IMR-90 (cell line): ENCODE results near the gene LETM1. TPM values are rescaled to one million over a fixed set of nuclear protein-coding genes. Genes with fewer than 3 reads are reported as not detected.

Source experiments
- ATAC-seq: fragments of 200-7000 bp; cut with Tn5 transposase; 2 replicates; pipeline ENCODE4 v1.9.1; 2020; ENCODE audit warnings: low read depth, mild to moderate bottlenecking, moderate library complexity
- BruUV-seq: library from RNA; stranded (reverse); fragments of 400-500 nt; replicated peaks from 2 replicates; lab custom pipeline; 2021; lab: Mats Ljungman, UMichigan
- CTCF ChIA-PET: fragments of 300-600 bp; formaldehyde crosslinking; extraction: SDS; loops from one replicate; lab custom pipeline; 2021; ENCODE audit warnings: antibody characterized with exemption; lab: Yijun Ruan, JAX
- POLR2A ChIA-PET: fragments of 300-600 bp; sonication (Branson Sonifier 250); formaldehyde crosslinking; loops from one replicate; lab custom pipeline; 2022; ENCODE audit warnings: antibody characterized with exemption; ENCODE audit not compliant: unreplicated experiment; lab: Charles Lee
- DNase-seq: peaks from one replicate; pipeline ENCODE4 v3.0.0; 2013
- H2AFZ ChIP-seq: replicated peaks from 2 replicates; pipeline ENCODE3; 2013; ENCODE audit warnings: low read length, mild to moderate bottlenecking; ENCODE audit not compliant: poor library complexity
- H2AK5ac ChIP-seq: 2 replicates; pipeline ENCODE4 v1.6.1; 2013; ENCODE audit warnings: low read depth, low read length, inconsistent platforms
- H2AK9ac ChIP-seq: replicated peaks from 2 replicates; pipeline ENCODE3; 2013; ENCODE audit warnings: mild to moderate bottlenecking, low read depth, low read length, moderate library complexity; ENCODE audit not compliant: poor library complexity
- H2BK120ac ChIP-seq: 2 replicates; pipeline ENCODE4 v1.6.1; 2013; ENCODE audit warnings: low read depth, low read length, inconsistent platforms
- H2BK15ac ChIP-seq: 3 replicates; pipeline ENCODE4 v1.6.1; 2013; ENCODE audit warnings: low read depth, low read length, inconsistent platforms
- H2BK20ac ChIP-seq: 2 replicates; pipeline ENCODE4 v1.6.1; 2013; ENCODE audit warnings: low read depth, mild to moderate bottlenecking, inconsistent platforms, low read length, moderate library complexity
- H2BK5ac ChIP-seq: 2 replicates; pipeline ENCODE4 v1.6.1; 2013; ENCODE audit warnings: mild to moderate bottlenecking, low read depth, low read length, inconsistent platforms; ENCODE audit not compliant: poor library complexity, severe bottlenecking
- H3K14ac ChIP-seq: replicated peaks from 2 replicates; pipeline ENCODE4 v1.6.1; 2013; ENCODE audit warnings: low read depth, low read length, inconsistent platforms
- H3K18ac ChIP-seq: 2 replicates; pipeline ENCODE4 v1.6.1; 2013; ENCODE audit warnings: low read depth, low read length, control low read depth
- H3K23ac ChIP-seq: 2 replicates; pipeline ENCODE4 v1.6.1; 2013; ENCODE audit warnings: low read depth, low read length, inconsistent platforms
- H3K27ac ChIP-seq: 2 replicates; pipeline ENCODE4 v1.5.1; 2013; ENCODE audit warnings: mild to moderate bottlenecking, control low read depth, low read length; ENCODE audit not compliant: insufficient read depth
- H3K27me3 ChIP-seq: 2 replicates; pipeline ENCODE4 v1.6.1; 2013; ENCODE audit warnings: low read length; ENCODE audit not compliant: control insufficient read depth, insufficient read depth
- H3K36me3 ChIP-seq: 2 replicates; pipeline ENCODE4 v1.6.1; 2013; ENCODE audit warnings: low read length, mixed read lengths; ENCODE audit not compliant: control insufficient read depth, insufficient read depth
- H3K4ac ChIP-seq: 2 replicates; pipeline ENCODE4 v1.6.1; 2013; ENCODE audit warnings: low read depth, low read length, inconsistent platforms
- H3K4me1 ChIP-seq: 2 replicates; pipeline ENCODE4 v1.6.1; 2013; ENCODE audit warnings: low read length, mixed read lengths; ENCODE audit not compliant: control insufficient read depth, insufficient read depth
- H3K4me2 ChIP-seq: 2 replicates; pipeline ENCODE4 v1.6.1; 2013; ENCODE audit warnings: low read depth, mild to moderate bottlenecking, control low read depth, low read length, moderate library complexity
- H3K4me3 ChIP-seq: 2 replicates; pipeline ENCODE4 v1.5.1; 2013; ENCODE audit warnings: low read depth, mild to moderate bottlenecking, control low read depth, low read length, moderate library complexity; ENCODE audit not compliant: insufficient read depth
- H3K56ac ChIP-seq: 2 replicates; pipeline ENCODE4 v1.6.1; 2013; ENCODE audit warnings: low read length, inconsistent platforms; ENCODE audit not compliant: insufficient read depth; ENCODE audit errors: extremely low read depth
- H3K79me1 ChIP-seq, 2 experiments: 2 replicates each; pipeline ENCODE4 v1.6.1; 2013; ENCODE audit warnings: low read length in 2 of 2, inconsistent platforms in 1 of 2, low read depth in 1 of 2
- H3K9ac ChIP-seq: 2 replicates; pipeline ENCODE4 v1.6.1; 2013; ENCODE audit warnings: low read depth, low read length, control low read depth
- H3K9me1 ChIP-seq: 2 replicates; pipeline ENCODE4 v1.6.1; 2013; ENCODE audit warnings: low read length, inconsistent platforms; ENCODE audit not compliant: insufficient read depth
- H3K9me3 ChIP-seq: 2 replicates; pipeline ENCODE4 v1.6.1; 2013; ENCODE audit warnings: low read length; ENCODE audit not compliant: control insufficient read depth, insufficient read depth
- H4K20me1 ChIP-seq: 2 replicates; pipeline ENCODE4 v1.6.1; 2013; ENCODE audit warnings: low read length, inconsistent platforms; ENCODE audit not compliant: insufficient read depth
- H4K5ac ChIP-seq: 2 replicates; pipeline ENCODE4 v1.6.1; 2013; ENCODE audit warnings: mild to moderate bottlenecking, low read depth, low read length, control low read depth
- H4K8ac ChIP-seq, 2 experiments: 2 replicates each; pipeline ENCODE4 v1.6.1; 2013; ENCODE audit warnings: low read depth in 2 of 2, low read length in 2 of 2, control low read depth in 1 of 2, inconsistent platforms in 1 of 2
- H4K91ac ChIP-seq: 2 replicates; pipeline ENCODE4 v1.6.1; 2013; ENCODE audit warnings: low read depth, low read length, inconsistent platforms; ENCODE audit not compliant: insufficient read depth
- BHLHE40 ChIP-seq: fragments of 150-350 bp; IDR thresholded peaks from 2 replicates; pipeline ENCODE4 v1.6.1; 2016; ENCODE audit warnings: mild to moderate bottlenecking, low read depth, low read length
- CEBPB ChIP-seq: IDR thresholded peaks from 2 replicates; pipeline ENCODE4 v1.6.1; 2012; ENCODE audit warnings: low read depth, low read length, improper control_type of control experiment
- CHD1 ChIP-seq: IDR thresholded peaks from 2 replicates; pipeline ENCODE4 v1.6.1; 2012; ENCODE audit warnings: low read depth, low read length, improper control_type of control experiment
- CTCF ChIP-seq: conservative IDR thresholded peaks from 2 replicates; pipeline ENCODE4 v1.5.1; 2012; ENCODE audit warnings: mild to moderate bottlenecking, low read depth, low read length, improper control_type of control experiment
- FOS ChIP-seq: fragments of 150-350 bp; IDR thresholded peaks from 2 replicates; pipeline ENCODE4 v1.6.1; 2016; ENCODE audit warnings: low read depth, low read length
- MAFK ChIP-seq: IDR thresholded peaks from 2 replicates; pipeline ENCODE4 v1.6.1; 2012; ENCODE audit warnings: low read depth, low read length, improper control_type of control experiment
- MAZ ChIP-seq: IDR thresholded peaks from 2 replicates; pipeline ENCODE4 v1.6.1; 2012; ENCODE audit warnings: low read depth, mild to moderate bottlenecking, low read length, improper control_type of control experiment, moderate library complexity, borderline replicate concordance
- MXI1 ChIP-seq: IDR thresholded peaks from 2 replicates; pipeline ENCODE4 v1.6.1; 2012; ENCODE audit warnings: low read depth, mild to moderate bottlenecking, low read length, moderate library complexity, borderline replicate concordance
- NFE2L2 ChIP-seq: fragments of 150-350 bp; IDR thresholded peaks from 2 replicates; pipeline ENCODE4 v1.6.1; 2016; ENCODE audit warnings: low read depth, mild to moderate bottlenecking, low read length
- POLR2A ChIP-seq: IDR thresholded peaks from 2 replicates; pipeline ENCODE4 v1.6.1; 2012; ENCODE audit warnings: mild to moderate bottlenecking, low read depth, low read length
- RAD21 ChIP-seq: IDR thresholded peaks from 2 replicates; pipeline ENCODE4 v1.6.1; 2012; ENCODE audit warnings: low read length, improper control_type of control experiment
- RCOR1 ChIP-seq: IDR thresholded peaks from 2 replicates; pipeline ENCODE4 v1.6.1; 2012; ENCODE audit warnings: mild to moderate bottlenecking, low read length, improper control_type of control experiment; ENCODE audit not compliant: insufficient replicate concordance
- RFX5 ChIP-seq: IDR thresholded peaks from 2 replicates; pipeline ENCODE4 v1.8.0; 2012; ENCODE audit warnings: low read depth, mild to moderate bottlenecking, low read length, moderate library complexity
- SMC3 ChIP-seq: fragments of 150-350 bp; IDR thresholded peaks from 2 replicates; pipeline ENCODE4 v1.6.1; 2016; ENCODE audit warnings: low read depth, mild to moderate bottlenecking, antibody characterized with exemption, low read length, moderate library complexity
- WGBS, 2 experiments: methylation state at CpG; one replicate each; pipeline versions ENCODE4 v1.1.5 to v1.1.7; 2013; ENCODE audit warnings: missing lambda C conversion rate in 2 of 2; ENCODE audit not compliant: insufficient read length in 1 of 2; ENCODE audit errors: extremely low coverage in 2 of 2; 5-methylcytosine and 5-hydroxymethylcytosine counted together
- dilution Hi-C: fragments of 300-500 bp; cut with HindIII; formaldehyde crosslinking; loops from one replicate; pipeline ENCODE4 v1.14.3; 2018; ENCODE audit warnings: low sequenced_read_pairs; ENCODE audit not compliant: unreplicated experiment
- in situ Hi-C: fragments of 300-500 bp; cut with MboI; formaldehyde crosslinking; loops from 3 replicates; pipeline ENCODE4 v1.14.3; 2019; ENCODE audit warnings: low sequenced_read_pairs, inconsistent platforms, mixed read lengths
- intact Hi-C: fragments of 100-400 bp; cut with micrococcal nuclease; formaldehyde crosslinking; loops from 2 replicates; pipeline ENCODE4 v1.10.0; 2022
- polyA plus RNA-seq, 3 experiments: library from polyadenylated mRNA; depleted of rRNA; stranded (reverse); fragments of >200 nt; gene quantifications; 2 replicates each; pipeline ENCODE4 v1.2.3, GENCODE V29; 2012; ENCODE audit warnings: low replicate concordance in 1 of 3
- total RNA-seq: library from RNA; depleted of rRNA; stranded (reverse); fragments of >200 nt; gene quantifications from 2 replicates; pipeline ENCODE4 v1.2.3, GENCODE V29; 2012
- TF ChIP-seq, protein P1 (sequence below): fragments of 150-350 bp; IDR thresholded peaks from 2 replicates; pipeline ENCODE4 v1.6.1; 2016; ENCODE audit warnings: low read depth, mild to moderate bottlenecking, low read length, moderate library complexity, borderline replicate concordance
- TF ChIP-seq, protein P2 (sequence below): fragments of 150-350 bp; IDR thresholded peaks from 2 replicates; pipeline ENCODE4 v1.6.1; 2017; ENCODE audit warnings: mild to moderate bottlenecking, antibody characterized with exemption, low read length, low read depth

LETM1 gene
- total and polyA plus RNA-seq, 2 of the 4 experiments (the other 2 are of a cell fraction) = 25.0 to 49.3 TPM

DNA sequence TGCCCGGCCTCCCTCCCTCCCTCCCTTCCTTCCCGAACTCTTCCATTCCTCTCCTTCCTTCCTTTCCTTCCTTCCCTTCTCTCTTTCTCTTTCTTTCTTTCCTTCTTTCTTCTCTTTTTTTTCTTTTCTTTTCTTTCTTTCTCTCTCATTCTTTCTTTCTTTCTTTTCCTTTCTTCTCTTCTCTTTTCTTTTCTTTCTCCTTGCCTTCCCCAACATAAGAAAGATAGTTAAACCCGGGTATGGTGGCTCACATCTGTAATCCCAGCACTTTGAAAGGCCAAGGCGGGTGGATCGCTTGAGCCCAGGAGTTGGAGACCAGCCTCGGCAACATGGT lies 40.7 kb upstream of the LETM1 start:
- Histone ChIP-seq H3K27ac (no peak overlapping the region), H3K9me1 (peaks cover 3% of the 10 kb centered on the region), H2BK15ac (no peak overlapping the region), H2BK120ac (no peak overlapping the region), H3K9ac (no peak overlapping the region), H3K4me2 (no peak overlapping the region), H2AK5ac (no peak overlapping the region), H4K5ac (no peak overlapping the region), H2BK5ac (no peak overlapping the region), H4K8ac (no peak overlapping the region), H2AK9ac (no peak overlapping the region), H3K4me1 (peaks cover 2% of the 10 kb centered on the region; the same call in 1 of the 2 replicates), H3K18ac (no peak overlapping the region), H2BK20ac (no peak overlapping the region), H3K56ac (no peak overlapping the region), H3K14ac (no peak overlapping the region), H3K79me1 (peaks cover 15 to 61% of the 10 kb centered on the region in 2 experiments), H3K4me3 (no peak overlapping the region), H4K91ac (no peak overlapping the region), H4K20me1 (peaks cover 71% of the 10 kb centered on the region), H3K4ac (no peak overlapping the region), H3K36me3 (peaks cover 8% of the 10 kb centered on the region), H3K9me3 (no peaks in the 10 kb centered on the region), H3K23ac (no peak overlapping the region), H2AFZ (no peak overlapping the region), H3K27me3 (no peaks in the 10 kb centered on the region)
- no TSS peak for BruUV-seq
- ChIA-PET POLR2A (no interaction called here), CTCF (interaction anchor here (1.0 kb wide), 1 partner anchor 11 kb away, joined by 3 read pairs; no protein-coding TSS in a partner anchor)
- in situ Hi-C loops (no loop called here), dilution Hi-C loops (no loop called here), intact Hi-C loops (loop anchor here (5.0 kb wide), 1 partner anchor 39 kb away; the partner anchor contains the start of gene LETM1)
- ATAC-seq = no peak
- TF ChIP-seq, protein P1, sequence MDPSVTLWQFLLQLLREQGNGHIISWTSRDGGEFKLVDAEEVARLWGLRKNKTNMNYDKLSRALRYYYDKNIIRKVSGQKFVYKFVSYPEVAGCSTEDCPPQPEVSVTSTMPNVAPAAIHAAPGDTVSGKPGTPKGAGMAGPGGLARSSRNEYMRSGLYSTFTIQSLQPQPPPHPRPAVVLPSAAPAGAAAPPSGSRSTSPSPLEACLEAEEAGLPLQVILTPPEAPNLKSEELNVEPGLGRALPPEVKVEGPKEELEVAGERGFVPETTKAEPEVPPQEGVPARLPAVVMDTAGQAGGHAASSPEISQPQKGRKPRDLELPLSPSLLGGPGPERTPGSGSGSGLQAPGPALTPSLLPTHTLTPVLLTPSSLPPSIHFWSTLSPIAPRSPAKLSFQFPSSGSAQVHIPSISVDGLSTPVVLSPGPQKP = no peak
- no peak for TF ChIP-seq MAZ
- TF ChIP-seq, protein P2, sequence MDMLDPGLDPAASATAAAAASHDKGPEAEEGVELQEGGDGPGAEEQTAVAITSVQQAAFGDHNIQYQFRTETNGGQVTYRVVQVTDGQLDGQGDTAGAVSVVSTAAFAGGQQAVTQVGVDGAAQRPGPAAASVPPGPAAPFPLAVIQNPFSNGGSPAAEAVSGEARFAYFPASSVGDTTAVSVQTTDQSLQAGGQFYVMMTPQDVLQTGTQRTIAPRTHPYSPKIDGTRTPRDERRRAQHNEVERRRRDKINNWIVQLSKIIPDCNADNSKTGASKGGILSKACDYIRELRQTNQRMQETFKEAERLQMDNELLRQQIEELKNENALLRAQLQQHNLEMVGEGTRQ = no peak
- TF ChIP-seq CTCF = no peak
- no peak for TF ChIP-seq SMC3
- TF ChIP-seq MXI1 = no peak
- TF ChIP-seq CEBPB = no peak
- no peak for TF ChIP-seq RCOR1
- TF ChIP-seq RFX5 = no peak
- TF ChIP-seq NFE2L2 = no peak
- TF ChIP-seq CHD1 = no peak
- TF ChIP-seq BHLHE40 = no peak
- TF ChIP-seq FOS = no peak
- no peak for TF ChIP-seq MAFK
- TF ChIP-seq RAD21 = no peak
- no peak for TF ChIP-seq POLR2A
- WGBS, 2 experiments = 100% methylated on average over 1 to 4 of the region's 6 CpGs
- DNase-seq = no peak
